Effector memory CD4-positive, alpha-beta T cell (primary cell): Measurements from ENCODE around the gene CDPF1.
"Not testable (repeated sequence)": the region's sequence is repeated elsewhere in the genome, so short reads cannot be mapped to it uniquely, and the experiment has no call there.

ENCODE experiments used
- DNase-seq, 3 donors: peaks; one replicate each; pipeline ENCODE4 v3.0.0-alpha.2; 2020
- H3K27ac ChIP-seq: 2 replicates; pipeline ENCODE4 v1.7.0; 2013; ENCODE audit warnings: mild to moderate bottlenecking, low read length, moderate library complexity; ENCODE audit not compliant: insufficient read depth, poor library complexity, severe bottlenecking
- H3K27me3 ChIP-seq: replicated peaks from 2 replicates; pipeline ENCODE4 v1.7.0; 2013; ENCODE audit warnings: mild to moderate bottlenecking, low read length; ENCODE audit not compliant: insufficient read depth, control insufficient read depth, poor library complexity, severe bottlenecking
- H3K36me3 ChIP-seq: 2 replicates; pipeline ENCODE4 v1.7.0; 2013; ENCODE audit warnings: mild to moderate bottlenecking, low read length, moderate library complexity; ENCODE audit not compliant: control insufficient read depth, insufficient read depth
- H3K4me1 ChIP-seq: 2 replicates; pipeline ENCODE4 v1.7.0; 2013; ENCODE audit warnings: low read length, mild to moderate bottlenecking; ENCODE audit not compliant: control insufficient read depth, insufficient read depth, poor library complexity, severe bottlenecking
- H3K4me3 ChIP-seq: 2 replicates; pipeline ENCODE4 v1.7.0; 2013; ENCODE audit warnings: low read length, low read depth, mild to moderate bottlenecking; ENCODE audit not compliant: insufficient read depth, poor library complexity, severe bottlenecking
- H3K9me3 ChIP-seq: 2 replicates; pipeline ENCODE4 v1.7.0; 2013; ENCODE audit warnings: mild to moderate bottlenecking, low read length, moderate library complexity; ENCODE audit not compliant: control insufficient read depth

Gene CDPF1

DNA sequence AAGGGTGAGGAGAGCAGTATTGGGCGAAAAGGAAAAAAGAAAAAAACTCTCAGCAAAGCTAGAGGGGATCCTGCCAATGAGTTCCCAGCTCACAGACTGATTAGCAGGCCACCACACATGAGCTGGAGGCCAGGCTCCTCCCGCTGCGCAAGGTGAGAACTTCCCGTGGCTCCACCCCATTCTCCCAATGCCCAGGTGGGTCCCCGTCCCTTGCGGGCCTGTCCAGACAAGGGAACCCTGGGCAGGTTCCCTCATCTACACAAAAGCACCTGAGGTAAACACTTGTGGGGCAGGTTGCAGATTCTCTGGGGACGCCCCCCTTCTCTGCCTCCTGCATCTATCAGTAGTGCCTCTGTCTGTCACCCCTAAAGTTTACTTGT lies 46.5 kb downstream of the CDPF1 start:
- no peak for DNase-seq
- Histone ChIP-seq H3K4me3 (no peak overlapping the region), H3K9me3 (no peaks in the 10 kb centered on the region), H3K27me3 (no peaks in the 10 kb centered on the region), H3K27ac (no peak overlapping the region), H3K4me1 (no peaks in the 10 kb centered on the region), H3K36me3 (peaks cover 17% of the 10 kb centered on the region)

- Histone ChIP-seq H3K27me3 (no peaks in the 10 kb centered on the region), H3K9me3 (no peaks in the 10 kb centered on the region), H3K4me1 (no peaks in the 10 kb centered on the region), H3K36me3 (peaks cover 17% of the 10 kb centered on the region), H3K4me3 (no peak overlapping the region), H3K27ac (no peak overlapping the region)
- DNase-seq, result no peak
These were observed 47.0 kb downstream of the CDPF1 start for GRCh38 chr22:46202897-46203600.

DNA sequence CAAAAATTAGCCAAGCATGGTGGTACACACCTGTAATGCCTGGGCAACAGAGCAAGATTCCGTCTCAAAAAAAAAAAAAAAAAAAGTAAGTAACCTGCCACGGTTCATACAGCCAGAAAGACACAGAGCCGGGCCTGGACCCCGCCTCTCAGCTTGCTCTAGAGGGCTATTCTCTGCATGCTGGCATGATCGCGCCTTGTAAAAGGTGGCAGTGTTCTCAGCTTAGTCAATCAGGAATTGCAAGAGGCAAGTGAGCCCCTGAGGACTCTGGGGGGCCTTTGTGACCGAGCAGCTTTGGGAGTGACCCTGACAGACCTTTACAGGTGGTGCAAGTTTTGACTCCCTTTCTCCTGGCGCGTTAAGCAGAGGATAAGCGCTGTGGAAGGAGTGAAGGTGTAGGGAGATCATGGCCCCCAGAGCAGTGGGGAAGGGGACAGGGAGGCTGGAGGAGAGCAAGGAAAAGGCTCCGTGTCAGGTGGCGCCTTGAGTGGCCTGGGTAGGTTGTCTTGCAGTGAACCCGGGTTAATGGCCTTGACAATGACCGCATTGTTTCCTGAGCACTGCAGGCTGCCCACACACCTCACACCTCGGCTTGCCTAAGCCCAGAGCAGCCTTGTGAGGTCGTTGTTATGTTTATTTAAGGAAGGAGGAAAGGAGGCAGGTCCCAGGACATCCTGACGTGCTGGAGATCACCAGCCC lies 48.9 kb downstream of the CDPF1 start:
- Histone ChIP-seq H3K9me3 (no peaks in the 10 kb centered on the region), H3K27me3 (no peaks in the 10 kb centered on the region), H3K36me3 (peaks cover 17% of the 10 kb centered on the region), H3K4me1 (no peaks in the 10 kb centered on the region), H3K4me3 (no peak overlapping the region), H3K27ac (no peak overlapping the region)
- no peak for DNase-seq

DNA sequence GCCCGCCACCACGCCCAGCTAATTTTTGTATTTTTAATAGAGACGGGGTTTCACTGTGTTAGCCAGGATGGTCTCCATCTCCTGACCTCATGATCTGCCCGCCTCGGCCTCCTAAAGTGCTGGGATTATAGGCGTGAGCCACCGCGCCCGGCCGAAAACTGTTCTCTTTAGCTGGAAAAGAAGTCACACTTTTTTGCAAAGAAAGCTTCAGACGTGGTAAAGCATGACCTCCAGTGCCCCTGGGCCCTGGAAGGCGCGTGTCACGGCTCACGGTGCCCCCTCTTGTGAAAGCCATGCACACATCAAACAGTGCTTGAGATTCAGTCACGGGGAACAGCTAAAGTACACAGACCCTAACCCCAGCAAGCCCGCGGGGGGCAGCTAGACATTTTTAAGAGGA lies 51.3 kb downstream of the CDPF1 start:
- not testable (repeated sequence) for H3K4me3 ChIP-seq, H3K9me3 ChIP-seq, DNase-seq, H3K27ac ChIP-seq, H3K4me1 ChIP-seq, H3K27me3 ChIP-seq
- peaks cover 13% of the 10 kb centered on the region for H3K36me3 ChIP-seq

- H3K36me3 ChIP-seq, result peaks cover 11% of the 10 kb centered on the region
- no peak for DNase-seq
- H3K27ac ChIP-seq, result no peak overlapping the region
- no peaks in the 10 kb centered on the region for H3K4me1 ChIP-seq
- no peaks in the 10 kb centered on the region for H3K27me3 ChIP-seq
- no peaks in the 10 kb centered on the region for H3K9me3 ChIP-seq
- no peak overlapping the region for H3K4me3 ChIP-seq
These were observed 51.8 kb downstream of the CDPF1 start for GRCh38 chr22:46198274-46198673.

DNA sequence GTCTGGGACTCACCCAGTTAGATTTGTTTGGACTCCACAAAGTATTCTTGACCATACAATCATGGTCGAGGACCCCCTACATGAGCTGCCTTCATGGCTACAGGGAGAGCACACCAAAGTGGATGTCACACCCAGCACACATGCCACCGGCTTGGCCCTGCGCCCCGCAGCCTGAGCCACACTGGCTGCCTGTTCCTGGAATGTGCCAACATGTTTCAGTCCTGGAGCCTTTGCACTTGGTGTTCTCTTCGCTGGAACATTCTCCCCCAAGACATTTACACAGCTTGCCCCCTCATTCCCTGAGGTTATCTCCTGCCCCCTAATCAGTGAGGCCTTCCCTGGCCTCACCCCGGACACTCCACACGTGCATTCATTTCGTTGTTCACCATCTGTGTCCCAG lies 53.8 kb downstream of the CDPF1 start:
- Histone ChIP-seq H3K9me3 (no peaks in the 10 kb centered on the region), H3K27ac (no peak overlapping the region), H3K4me1 (no peaks in the 10 kb centered on the region), H3K4me3 (no peak overlapping the region), H3K36me3 (peaks cover 11% of the 10 kb centered on the region), H3K27me3 (no peaks in the 10 kb centered on the region)
- DNase-seq, result no peak

DNA sequence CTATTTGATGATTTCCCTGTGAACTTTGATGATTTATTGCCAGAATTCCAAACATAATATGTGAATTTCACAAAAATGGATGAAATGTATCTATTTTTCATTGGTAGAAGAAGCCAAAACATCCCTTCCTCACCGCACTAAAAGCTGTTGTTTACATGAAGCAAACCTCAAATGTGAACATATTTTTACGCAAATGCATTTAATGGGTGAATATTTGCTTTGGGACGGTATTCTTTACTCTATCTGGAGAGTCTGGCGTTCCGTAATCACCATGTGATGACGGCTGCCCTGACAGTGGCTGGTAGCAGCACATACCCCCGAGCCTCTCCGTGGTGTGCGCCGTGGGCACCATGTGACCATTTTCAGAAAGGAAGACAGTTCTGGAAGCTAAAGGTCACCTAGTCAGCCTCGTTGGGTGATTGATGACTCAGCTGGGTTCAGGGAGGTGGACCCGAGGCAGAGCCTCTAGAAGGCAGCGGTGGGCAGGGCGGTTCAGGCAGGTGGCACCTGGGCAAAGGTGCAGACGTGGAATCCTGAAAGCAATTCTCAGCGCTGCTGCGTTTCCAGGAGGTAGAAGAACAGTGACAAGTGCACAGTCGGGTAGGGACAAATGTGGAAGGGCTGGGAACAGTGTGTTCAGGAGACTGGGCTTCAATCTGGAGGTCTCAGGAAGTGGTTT lies 54.5 kb downstream of the CDPF1 start:
- Histone ChIP-seq H3K27me3 (no peaks in the 10 kb centered on the region), H3K9me3 (no peaks in the 10 kb centered on the region), H3K27ac (no peak overlapping the region), H3K4me3 (no peak overlapping the region), H3K4me1 (no peaks in the 10 kb centered on the region), H3K36me3 (peaks cover 11% of the 10 kb centered on the region)
- no peak for DNase-seq
